ENCODE data around the gene CCSER2. TPM values are rescaled to one million over a fixed set of nuclear protein-coding genes. Genes with fewer than 3 reads are reported as not detected.

Gene CCSER2
- total RNA-seq, 1 donor from 2014 or later: 18.5 TPM

DNA sequence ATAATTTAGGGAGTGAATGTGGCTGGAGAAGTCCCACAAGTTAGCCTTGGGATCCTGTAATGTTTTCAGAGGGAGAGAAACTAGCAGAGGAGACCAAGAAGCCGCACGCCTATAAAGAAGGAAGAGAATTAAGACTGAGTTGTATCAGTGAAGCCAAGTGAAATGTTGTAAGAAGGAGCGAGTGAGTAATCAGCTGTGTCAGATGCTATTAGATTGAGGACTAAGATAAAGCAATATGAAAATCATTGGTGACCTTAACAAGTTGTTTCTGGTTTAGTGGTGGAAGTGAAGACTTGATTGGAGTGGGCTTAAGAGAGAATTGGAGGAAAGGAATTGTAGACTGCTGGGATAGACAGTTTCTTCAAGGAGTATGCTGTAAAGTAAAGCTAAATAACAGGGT is 8.8 kb downstream of the CCSER2 start:
- Histone ChIP-seq H3K9me3 (no peaks in the 10 kb centered on the region), H3K4me1 (peaks cover 0 to 3% of the 10 kb centered on the region in 2 donors), H3K4me3 (no peak overlapping the region), H3K27ac (no peak overlapping the region), H3K27me3 (no peaks in the 10 kb centered on the region), H3K36me3 (no peaks in the 10 kb centered on the region)
- DNase-seq (ENCODE audit: low spot score in 2 of 2): no peak
- TF ChIP-seq, protein P1, sequence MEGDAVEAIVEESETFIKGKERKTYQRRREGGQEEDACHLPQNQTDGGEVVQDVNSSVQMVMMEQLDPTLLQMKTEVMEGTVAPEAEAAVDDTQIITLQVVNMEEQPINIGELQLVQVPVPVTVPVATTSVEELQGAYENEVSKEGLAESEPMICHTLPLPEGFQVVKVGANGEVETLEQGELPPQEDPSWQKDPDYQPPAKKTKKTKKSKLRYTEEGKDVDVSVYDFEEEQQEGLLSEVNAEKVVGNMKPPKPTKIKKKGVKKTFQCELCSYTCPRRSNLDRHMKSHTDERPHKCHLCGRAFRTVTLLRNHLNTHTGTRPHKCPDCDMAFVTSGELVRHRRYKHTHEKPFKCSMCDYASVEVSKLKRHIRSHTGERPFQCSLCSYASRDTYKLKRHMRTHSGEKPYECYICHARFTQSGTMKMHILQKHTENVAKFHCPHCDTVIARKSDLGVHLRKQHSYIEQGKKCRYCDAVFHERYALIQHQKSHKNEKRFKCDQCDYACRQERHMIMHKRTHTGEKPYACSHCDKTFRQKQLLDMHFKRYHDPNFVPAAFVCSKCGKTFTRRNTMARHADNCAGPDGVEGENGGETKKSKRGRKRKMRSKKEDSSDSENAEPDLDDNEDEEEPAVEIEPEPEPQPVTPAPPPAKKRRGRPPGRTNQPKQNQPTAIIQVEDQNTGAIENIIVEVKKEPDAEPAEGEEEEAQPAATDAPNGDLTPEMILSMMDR (IDR thresholded peaks at IDR 0.05): no peak
- intact Hi-C loops (cut with DNase I): no loop called here

DNA sequence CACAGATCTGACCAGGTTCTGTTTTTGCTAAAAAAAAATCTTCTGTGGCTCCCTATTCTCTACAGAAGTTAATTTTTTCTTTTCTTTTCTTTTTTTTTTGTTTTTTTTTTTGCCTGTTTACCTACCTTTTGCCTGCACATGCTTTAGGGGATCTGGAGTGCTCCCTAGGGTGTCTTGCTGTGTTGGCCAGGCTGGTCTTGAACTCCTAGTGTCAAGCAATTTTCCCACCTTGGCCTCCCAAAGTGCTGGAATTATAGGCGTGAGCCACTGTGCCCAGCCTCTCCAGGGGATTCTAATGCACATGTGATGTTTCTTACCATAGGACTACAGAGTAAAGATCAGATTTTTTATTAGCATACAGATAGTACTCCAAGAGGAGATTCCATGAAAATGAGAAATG is 10.6 kb downstream of the CCSER2 start:
- Histone ChIP-seq H3K4me3 (no peak overlapping the region), H3K36me3 (no peaks in the 10 kb centered on the region), H3K4me1 (no peaks in the 10 kb centered on the region), H3K27me3 (no peaks in the 10 kb centered on the region), H3K27ac (no peak overlapping the region), H3K9me3 (no peaks in the 10 kb centered on the region)
- intact Hi-C loops (cut with DNase I): no loop called here
- TF ChIP-seq, protein P1 (IDR thresholded peaks at IDR 0.05): no peak
- no peak for DNase-seq (ENCODE audit: low spot score in 2 of 2)

DNA sequence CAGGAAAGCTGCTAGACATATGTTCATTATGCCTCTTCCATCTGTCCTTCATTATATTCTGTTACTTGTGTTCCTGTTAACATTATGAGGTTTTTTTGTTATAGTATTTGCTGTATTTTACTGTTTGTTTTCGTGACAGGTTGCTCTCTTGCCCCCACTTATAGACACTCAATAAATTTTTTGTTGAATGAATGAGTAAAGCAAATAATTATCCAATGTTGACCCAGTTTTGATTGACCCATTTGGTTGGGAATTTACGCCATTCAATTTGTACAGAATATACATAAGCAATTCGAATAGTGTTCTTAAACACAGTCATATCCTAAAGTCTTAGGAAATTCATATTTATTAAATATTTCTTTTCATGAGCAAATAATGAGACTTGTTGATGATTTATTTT is 11.8 kb downstream of the CCSER2 start:
- intact Hi-C loops (cut with DNase I): no loop called here
- H3K4me1 ChIP-seq: no peaks in the 10 kb centered on the region
- H3K36me3 ChIP-seq: no peaks in the 10 kb centered on the region
- H3K27ac ChIP-seq: no peak overlapping the region
- no peaks in the 10 kb centered on the region for H3K9me3 ChIP-seq
- DNase-seq (ENCODE audit: low spot score in 2 of 2): no peak
- no peaks in the 10 kb centered on the region for H3K27me3 ChIP-seq
- TF ChIP-seq, protein P1 (IDR thresholded peaks at IDR 0.05): no peak
- no peak overlapping the region for H3K4me3 ChIP-seq

DNA sequence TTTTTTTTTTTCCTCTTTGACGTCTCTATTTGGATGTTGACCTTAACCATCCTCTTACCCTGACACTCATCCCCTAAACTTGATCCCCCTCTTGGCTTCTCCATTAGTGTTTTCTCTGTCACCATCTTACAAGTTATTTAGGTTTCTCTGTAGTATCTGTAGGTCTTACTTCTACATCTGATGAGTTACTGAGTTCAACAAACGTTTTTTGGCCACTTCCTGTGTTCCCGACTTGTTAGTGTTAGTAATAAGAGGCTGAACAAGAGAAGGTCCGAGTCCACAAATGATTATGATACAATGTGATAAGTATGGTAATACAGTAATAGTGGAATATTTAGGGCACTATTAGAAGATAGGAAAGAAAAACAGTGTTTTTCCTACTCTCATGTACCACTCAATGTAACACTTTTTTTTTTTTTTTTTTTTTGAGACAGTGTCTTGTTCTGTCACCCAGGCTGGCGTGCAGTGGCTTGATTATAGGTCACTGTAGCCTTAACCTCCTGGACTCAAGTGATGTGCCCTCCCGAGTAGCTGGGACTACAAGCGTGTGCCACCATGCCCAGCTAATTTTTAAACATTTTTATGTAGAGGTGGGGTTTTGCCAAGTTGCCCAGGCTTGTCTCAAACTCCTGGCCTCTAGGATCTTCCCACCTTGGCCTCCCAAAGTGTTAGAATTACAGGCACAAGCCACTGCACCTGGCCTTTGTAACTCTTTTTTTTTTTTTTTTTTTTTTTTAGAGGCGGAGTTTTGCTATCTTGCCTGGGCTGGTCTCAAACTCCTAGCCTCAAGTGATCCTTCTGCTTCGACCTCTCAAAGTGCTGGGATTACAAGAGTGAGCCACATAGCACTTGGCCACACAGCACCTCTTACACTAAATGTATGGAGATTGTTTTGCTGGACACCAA is 12.5 kb downstream of the CCSER2 start:
- intact Hi-C loops (cut with DNase I): no loop called here
- no peaks in the 10 kb centered on the region for H3K27me3 ChIP-seq
- TF ChIP-seq, protein P1 (IDR thresholded peaks at IDR 0.05): no peak
- no peak for DNase-seq (ENCODE audit: low spot score in 2 of 2)
- no peak overlapping the region for H3K4me3 ChIP-seq
- H3K9me3 ChIP-seq: no peaks in the 10 kb centered on the region
- H3K36me3 ChIP-seq: no peaks in the 10 kb centered on the region
- no peak overlapping the region for H3K27ac ChIP-seq
- H3K4me1 ChIP-seq: no peaks in the 10 kb centered on the region

DNA sequence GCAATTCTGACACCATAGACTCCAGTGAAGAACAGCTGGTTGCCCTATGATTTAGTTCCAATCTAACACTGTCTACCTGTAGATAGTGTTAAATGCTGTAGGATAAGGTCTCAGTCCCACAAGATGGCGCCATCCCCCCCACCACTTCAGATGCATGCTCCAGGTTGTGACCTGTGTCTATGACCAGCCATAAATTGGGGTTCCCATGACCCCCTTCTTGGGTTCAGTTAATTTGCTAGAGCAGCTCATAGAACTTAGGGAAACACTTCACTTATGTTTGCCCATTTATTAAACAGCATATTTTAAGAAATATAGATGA is 13.1 kb downstream of the CCSER2 start:
- DNase-seq (ENCODE audit: low spot score in 2 of 2): no peak
- no peaks in the 10 kb centered on the region for H3K4me1 ChIP-seq
- no peak overlapping the region for H3K4me3 ChIP-seq
- H3K9me3 ChIP-seq: no peaks in the 10 kb centered on the region
- H3K27me3 ChIP-seq: no peaks in the 10 kb centered on the region
- H3K27ac ChIP-seq: no peak overlapping the region
- TF ChIP-seq, protein P1 (IDR thresholded peaks at IDR 0.05): no peak
- no peaks in the 10 kb centered on the region for H3K36me3 ChIP-seq
- intact Hi-C loops (cut with DNase I): no loop called here
